ENCODE data around the gene FAM3C.

The FAM3C gene

GRCh38 chr7:121341933-121342332, 54.2 kb downstream of the FAM3C start:
- H3K4me3 Mint-ChIP-seq = no peak overlapping the region
- H3K27me3 Mint-ChIP-seq (ENCODE audit: low read depth) = no peaks in the 10 kb centered on the region
- no peaks in the 10 kb centered on the region for H3K9me3 Mint-ChIP-seq
- TF ChIP-seq, protein P1, sequence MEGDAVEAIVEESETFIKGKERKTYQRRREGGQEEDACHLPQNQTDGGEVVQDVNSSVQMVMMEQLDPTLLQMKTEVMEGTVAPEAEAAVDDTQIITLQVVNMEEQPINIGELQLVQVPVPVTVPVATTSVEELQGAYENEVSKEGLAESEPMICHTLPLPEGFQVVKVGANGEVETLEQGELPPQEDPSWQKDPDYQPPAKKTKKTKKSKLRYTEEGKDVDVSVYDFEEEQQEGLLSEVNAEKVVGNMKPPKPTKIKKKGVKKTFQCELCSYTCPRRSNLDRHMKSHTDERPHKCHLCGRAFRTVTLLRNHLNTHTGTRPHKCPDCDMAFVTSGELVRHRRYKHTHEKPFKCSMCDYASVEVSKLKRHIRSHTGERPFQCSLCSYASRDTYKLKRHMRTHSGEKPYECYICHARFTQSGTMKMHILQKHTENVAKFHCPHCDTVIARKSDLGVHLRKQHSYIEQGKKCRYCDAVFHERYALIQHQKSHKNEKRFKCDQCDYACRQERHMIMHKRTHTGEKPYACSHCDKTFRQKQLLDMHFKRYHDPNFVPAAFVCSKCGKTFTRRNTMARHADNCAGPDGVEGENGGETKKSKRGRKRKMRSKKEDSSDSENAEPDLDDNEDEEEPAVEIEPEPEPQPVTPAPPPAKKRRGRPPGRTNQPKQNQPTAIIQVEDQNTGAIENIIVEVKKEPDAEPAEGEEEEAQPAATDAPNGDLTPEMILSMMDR (IDR thresholded peaks at IDR 0.05; ENCODE audit: unreplicated experiment in 3 of 3) = no peak
- H3K4me1 Mint-ChIP-seq = no peaks in the 10 kb centered on the region
- H3K36me3 Mint-ChIP-seq (ENCODE audit: low read depth) = peaks cover 7% of the 10 kb centered on the region
- H3K27ac Mint-ChIP-seq = no peak overlapping the region

GRCh38 chr7:121339082-121339481, 57.0 kb downstream of the FAM3C start:
- H3K27ac Mint-ChIP-seq = no peak overlapping the region
- no peak overlapping the region for H3K4me3 Mint-ChIP-seq
- no peaks in the 10 kb centered on the region for H3K9me3 Mint-ChIP-seq
- peaks cover 9% of the 10 kb centered on the region for H3K27me3 Mint-ChIP-seq (ENCODE audit: low read depth)
- H3K36me3 Mint-ChIP-seq (ENCODE audit: low read depth) = no peaks in the 10 kb centered on the region
- TF ChIP-seq, protein P1 (IDR thresholded peaks at IDR 0.05; ENCODE audit: unreplicated experiment in 3 of 3) = no peak
- no peaks in the 10 kb centered on the region for H3K4me1 Mint-ChIP-seq

DNA sequence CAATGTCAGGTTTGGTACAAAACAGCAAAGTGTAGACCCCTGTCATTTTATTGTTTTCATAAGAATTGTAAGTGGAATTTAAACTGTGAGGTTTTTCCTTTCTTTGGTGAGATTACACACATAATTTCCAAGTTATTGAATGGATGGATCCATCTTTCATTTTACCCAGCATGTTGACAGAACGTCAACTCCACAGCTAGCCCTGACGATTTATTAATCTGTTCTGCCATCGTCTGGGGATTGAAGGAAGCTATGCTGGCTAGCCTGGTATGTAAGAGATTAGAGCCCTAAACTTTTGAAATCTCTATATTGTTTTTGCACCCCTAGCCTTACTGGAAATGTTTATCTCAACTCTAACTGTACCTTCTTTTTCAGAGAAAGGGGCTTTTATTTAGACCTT, 58.7 kb downstream of the FAM3C start:
- Mint-ChIP-seq H3K27me3 (ENCODE audit: low read depth) (peaks cover 9% of the 10 kb centered on the region), H3K4me3 (no peak overlapping the region), H3K9me3 (no peaks in the 10 kb centered on the region), H3K4me1 (no peaks in the 10 kb centered on the region), H3K27ac (no peak overlapping the region), H3K36me3 (ENCODE audit: low read depth) (no peaks in the 10 kb centered on the region)
- TF ChIP-seq, protein P1 (IDR thresholded peaks at IDR 0.05; ENCODE audit: unreplicated experiment in 3 of 3) = no peak

DNA sequence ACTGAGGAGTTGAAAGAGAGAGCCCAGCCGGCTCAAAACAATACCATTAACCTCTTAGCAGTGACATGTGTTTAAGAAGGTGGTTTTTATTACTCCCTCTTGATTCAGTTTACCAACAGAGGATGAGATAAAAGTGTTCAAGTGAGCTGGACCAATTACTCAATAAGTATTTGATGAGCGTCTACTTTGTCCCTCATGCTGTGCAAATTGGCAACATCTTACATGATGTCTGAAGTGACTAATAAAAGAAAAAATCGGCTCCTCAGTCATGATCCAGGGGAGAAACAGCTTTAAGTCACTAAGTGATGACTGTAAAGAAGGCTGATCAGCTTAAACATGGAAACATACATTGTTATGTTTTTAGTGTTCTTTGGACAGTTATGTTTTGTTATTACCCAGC, 59.5 kb downstream of the FAM3C start:
- Mint-ChIP-seq H3K4me1 (no peaks in the 10 kb centered on the region), H3K27me3 (ENCODE audit: low read depth) (peaks cover 12% of the 10 kb centered on the region), H3K9me3 (no peaks in the 10 kb centered on the region), H3K4me3 (no peak overlapping the region), H3K36me3 (ENCODE audit: low read depth) (no peaks in the 10 kb centered on the region), H3K27ac (no peak overlapping the region)
- TF ChIP-seq, protein P1 (IDR thresholded peaks at IDR 0.05; ENCODE audit: unreplicated experiment in 3 of 3) = no peak

GRCh38 chr7:121334875-121335648, 61.0 kb downstream of the FAM3C start:
- Mint-ChIP-seq H3K4me3 (no peak overlapping the region), H3K36me3 (ENCODE audit: low read depth) (no peaks in the 10 kb centered on the region), H3K4me1 (peaks cover 5% of the 10 kb centered on the region), H3K9me3 (no peaks in the 10 kb centered on the region), H3K27ac (no peak overlapping the region), H3K27me3 (ENCODE audit: low read depth) (peaks cover 23% of the 10 kb centered on the region)
- TF ChIP-seq, protein P1 (IDR thresholded peaks at IDR 0.05; ENCODE audit: unreplicated experiment in 3 of 3) = no peak

- H3K4me3 Mint-ChIP-seq = no peak overlapping the region
- no peaks in the 10 kb centered on the region for H3K9me3 Mint-ChIP-seq
- H3K36me3 Mint-ChIP-seq (ENCODE audit: low read depth) = no peaks in the 10 kb centered on the region
- TF ChIP-seq, protein P1 (IDR thresholded peaks at IDR 0.05; ENCODE audit: unreplicated experiment in 3 of 3) = no peak
- peaks cover 30% of the 10 kb centered on the region for H3K27me3 Mint-ChIP-seq (ENCODE audit: low read depth)
- H3K4me1 Mint-ChIP-seq = peaks cover 8% of the 10 kb centered on the region
- H3K27ac Mint-ChIP-seq = no peak overlapping the region
Measured at GRCh38 chr7:121334376-121334775, 61.7 kb downstream of the FAM3C start.
